Measurements from ENCODE around the gene PCDHA11.

Gene PCDHA11

GRCh38 chr5:140857177-140857986, 11.4 kb upstream of the PCDHA11 start:
- H3K27ac ChIP-seq, result no peak overlapping the region
- no peak for TF ChIP-seq CTCF (conservative IDR thresholded peaks at IDR 0.05; ENCODE audit: low read depth)
- ChIA-PET CTCF (no interaction called here), POLR2A (ENCODE audit: low non-redundant PET) (no interaction called here)
- no peak for DNase-seq (ENCODE audit: low spot score)

- CTCF ChIA-PET, result no interaction called here
- H3K27ac ChIP-seq, result no peak overlapping the region
- POLR2A ChIA-PET (ENCODE audit: low non-redundant PET), result no interaction called here
- TF ChIP-seq CTCF (conservative IDR thresholded peaks at IDR 0.05; ENCODE audit: low read depth), result no peak
- DNase-seq (ENCODE audit: low spot score), result no peak
Measured at GRCh38 chr5:140857987-140858240, 10.8 kb upstream of the PCDHA11 start.

DNA sequence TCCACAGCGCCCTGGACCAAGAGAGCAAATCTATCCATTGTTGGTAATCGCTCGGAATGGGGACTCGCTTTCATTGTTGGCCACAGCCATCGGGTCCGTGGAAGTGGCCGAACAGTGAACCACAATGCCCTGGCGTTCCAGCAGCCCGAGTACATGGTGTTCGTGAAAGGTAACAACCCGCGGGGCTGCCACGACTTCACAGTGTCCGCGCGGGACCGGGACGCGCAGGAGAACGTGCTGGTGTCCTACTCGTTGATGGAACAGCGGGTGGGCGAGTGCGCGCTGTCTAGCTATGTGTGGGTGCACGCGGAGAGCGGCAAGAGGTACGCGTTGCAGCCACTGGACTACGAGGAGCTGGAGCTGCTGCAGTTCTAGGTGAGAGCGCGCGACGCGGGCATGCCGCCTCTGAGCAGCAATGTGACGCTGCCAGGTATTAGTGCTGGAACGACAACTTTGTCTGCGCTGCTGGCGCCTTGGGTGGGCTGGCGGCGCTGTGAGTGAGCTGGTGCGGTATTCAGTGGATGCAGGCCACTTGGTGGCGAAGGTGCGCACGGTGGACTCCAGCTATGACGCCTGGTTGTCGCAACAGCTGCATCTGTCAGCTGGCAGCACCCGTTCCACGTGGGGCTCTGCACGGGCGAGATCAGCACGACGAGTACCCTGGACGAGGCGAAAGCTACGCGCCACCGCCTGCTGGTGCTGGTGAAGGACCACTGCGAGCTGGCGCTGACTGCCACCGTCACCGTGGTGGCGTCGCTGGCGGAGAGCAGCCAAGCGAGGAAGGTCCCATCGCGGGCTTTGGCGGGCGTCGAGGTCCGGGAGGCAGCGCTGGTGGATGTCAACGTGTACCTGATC, 6.1 kb upstream of the PCDHA11 start:
- ChIA-PET POLR2A (ENCODE audit: low non-redundant PET) (no interaction called here), CTCF (interaction anchor here (2.5 to 7.2 kb wide), 2 partner anchors 22 to 178 kb away, joined by 10 to 123 read pairs; partner anchors contain the start of gene PCDHA8)
- H3K27ac ChIP-seq, result no peak overlapping the region
- no peak for TF ChIP-seq CTCF (conservative IDR thresholded peaks at IDR 0.05; ENCODE audit: low read depth)
- no peak for DNase-seq (ENCODE audit: low spot score)

- CTCF ChIA-PET, result interaction anchor here (0.6 to 2.6 kb wide), 13 partner anchors 10 to 1585 kb away, joined by 3 to 27 read pairs (median 4); partner anchors contain the start of genes PCDHA13, PCDHA8 and PCDHAC1
- peak; percentile 25; the same call in 1 of the 2 replicates for TF ChIP-seq CTCF (conservative IDR thresholded peaks at IDR 0.05; ENCODE audit: low read depth)
- H3K27ac ChIP-seq, result no peak overlapping the region
- DNase-seq (ENCODE audit: low spot score), result no peak
- POLR2A ChIA-PET (ENCODE audit: low non-redundant PET), result no interaction called here
Measured at GRCh38 chr5:140869555-140869886, 764 bp downstream of the PCDHA11 start.

- no peak for TF ChIP-seq CTCF (conservative IDR thresholded peaks at IDR 0.05; ENCODE audit: low read depth)
- POLR2A ChIA-PET (ENCODE audit: low non-redundant PET), result no interaction called here
Measured at GRCh38 chr5:140870221-140871201, 1.8 kb downstream of the PCDHA11 start.

More at GRCh38 chr5:140870221-140871201, 1.8 kb downstream of the PCDHA11 start:
- CTCF ChIA-PET, result interaction anchor here (1.2 to 1.9 kb wide), 2 partner anchors 9 to 29 kb away, joined by 4 to 19 read pairs; partner anchors contain the start of gene PCDHA8
- no peak overlapping the region for H3K27ac ChIP-seq
- DNase-seq (ENCODE audit: low spot score), result no peak
